ENCODE results near the gene KLK1.
A peak's percentile ranks its signal among the peaks of the same experiment; 100 is the strongest.

The KLK1 gene

GRCh38 chr19:50829801-50830200 is 6.2 kb upstream of the KLK1 start:
- ATAC-seq, result no peak
- DNase-seq, result no peak
- H3K4me3 Mint-ChIP-seq, result no peak overlapping the region
- H3K27me3 Mint-ChIP-seq, result peaks cover 38% of the 10 kb centered on the region
- H3K27ac Mint-ChIP-seq, result no peak overlapping the region
- H3K4me1 Mint-ChIP-seq, result no peaks in the 10 kb centered on the region
- H3K36me3 Mint-ChIP-seq (ENCODE audit: low read depth), result no peaks in the 10 kb centered on the region
- H3K9me3 Mint-ChIP-seq, result no peaks in the 10 kb centered on the region

GRCh38 chr19:50827476-50827875 is 3.9 kb upstream of the KLK1 start:
- Mint-ChIP-seq H3K36me3 (ENCODE audit: low read depth) (no peaks in the 10 kb centered on the region), H3K4me3 (no peak overlapping the region), H3K4me1 (no peaks in the 10 kb centered on the region), H3K9me3 (no peaks in the 10 kb centered on the region), H3K27ac (no peak overlapping the region), H3K27me3 (peaks cover 37% of the 10 kb centered on the region)
- DNase-seq (no peak), ATAC-seq (no peak)

- no peaks in the 10 kb centered on the region for H3K9me3 Mint-ChIP-seq
- no peak overlapping the region for H3K27ac Mint-ChIP-seq
- peaks cover 3% of the 10 kb centered on the region for H3K4me1 Mint-ChIP-seq
- no peaks in the 10 kb centered on the region for H3K36me3 Mint-ChIP-seq (ENCODE audit: low read depth)
- H3K27me3 Mint-ChIP-seq, result peaks cover 43% of the 10 kb centered on the region
- no peak overlapping the region for H3K4me3 Mint-ChIP-seq
- ATAC-seq, result no peak
- DNase-seq, result no peak
Observed at GRCh38 chr19:50826492-50827240, 3.1 kb upstream of the KLK1 start.

- Mint-ChIP-seq H3K9me3 (no peaks in the 10 kb centered on the region), H3K27me3 (peaks cover 66% of the 10 kb centered on the region), H3K36me3 (ENCODE audit: low read depth) (no peaks in the 10 kb centered on the region), H3K27ac (no peak overlapping the region), H3K4me1 (peaks cover 32% of the 10 kb centered on the region), H3K4me3 (no peak overlapping the region)
- no peak for DNase-seq
- no peak for ATAC-seq
Observed at GRCh38 chr19:50822661-50823208, 852 bp downstream of the KLK1 start.

- Mint-ChIP-seq H3K4me1 (peaks cover 44% of the 10 kb centered on the region), H3K36me3 (ENCODE audit: low read depth) (no peaks in the 10 kb centered on the region)
Observed at GRCh38 chr19:50821622-50822021, 2.0 kb downstream of the KLK1 start.

GRCh38 chr19:50821248-50821612 is 2.4 kb downstream of the KLK1 start:
- Mint-ChIP-seq H3K27ac (no peak overlapping the region), H3K27me3 (peaks cover 66% of the 10 kb centered on the region), H3K9me3 (no peaks in the 10 kb centered on the region), H3K4me1 (peaks cover 47% of the 10 kb centered on the region), H3K36me3 (ENCODE audit: low read depth) (no peaks in the 10 kb centered on the region), H3K4me3 (no peak overlapping the region)
- no peak for DNase-seq
- ATAC-seq, result no peak

More at GRCh38 chr19:50821622-50822021, 2.0 kb downstream of the KLK1 start:
- H3K4me3 Mint-ChIP-seq, result no peak overlapping the region
- H3K27me3 Mint-ChIP-seq, result peaks cover 67% of the 10 kb centered on the region
- no peak overlapping the region for H3K27ac Mint-ChIP-seq
- H3K9me3 Mint-ChIP-seq, result no peaks in the 10 kb centered on the region
- no peak for DNase-seq
- ATAC-seq, result no peak

- no peak for ATAC-seq
- peaks cover 68% of the 10 kb centered on the region for H3K27me3 Mint-ChIP-seq
- H3K4me3 Mint-ChIP-seq, result peak overlapping the region; percentile 52
- no peak for DNase-seq
- no peak overlapping the region for H3K27ac Mint-ChIP-seq
- no peaks in the 10 kb centered on the region for H3K36me3 Mint-ChIP-seq (ENCODE audit: low read depth)
- no peaks in the 10 kb centered on the region for H3K9me3 Mint-ChIP-seq
- H3K4me1 Mint-ChIP-seq, result peaks cover 48% of the 10 kb centered on the region
Observed at GRCh38 chr19:50820549-50821247, 2.9 kb downstream of the KLK1 start.

- no peaks in the 10 kb centered on the region for H3K36me3 Mint-ChIP-seq (ENCODE audit: low read depth)
- ATAC-seq, result no peak
- H3K27ac Mint-ChIP-seq, result no peak overlapping the region
- H3K4me3 Mint-ChIP-seq, result peak overlapping the region; percentile 52
- peaks cover 69% of the 10 kb centered on the region for H3K27me3 Mint-ChIP-seq
- no peaks in the 10 kb centered on the region for H3K9me3 Mint-ChIP-seq
- no peak for DNase-seq
- H3K4me1 Mint-ChIP-seq, result peaks cover 48% of the 10 kb centered on the region
Observed at GRCh38 chr19:50820086-50820485, 3.5 kb downstream of the KLK1 start.

- no peak for ATAC-seq
- no peak for DNase-seq
- peaks cover 71% of the 10 kb centered on the region for H3K27me3 Mint-ChIP-seq
- H3K4me1 Mint-ChIP-seq, result peaks cover 48% of the 10 kb centered on the region
- no peaks in the 10 kb centered on the region for H3K36me3 Mint-ChIP-seq (ENCODE audit: low read depth)
- no peak overlapping the region for H3K27ac Mint-ChIP-seq
- peak overlapping the region; percentile 52 for H3K4me3 Mint-ChIP-seq
- H3K9me3 Mint-ChIP-seq, result no peaks in the 10 kb centered on the region
Observed at GRCh38 chr19:50819636-50820035, 4.0 kb downstream of the KLK1 start.

GRCh38 chr19:50818859-50819472 is 4.6 kb downstream of the KLK1 start:
- Mint-ChIP-seq H3K27me3 (peaks cover 69% of the 10 kb centered on the region), H3K9me3 (no peaks in the 10 kb centered on the region), H3K27ac (no peak overlapping the region), H3K36me3 (ENCODE audit: low read depth) (no peaks in the 10 kb centered on the region), H3K4me1 (peaks cover 48% of the 10 kb centered on the region), H3K4me3 (peak overlapping the region; percentile 71)
- DNase-seq, result no peak
- no peak for ATAC-seq

GRCh38 chr19:50817941-50818858 is 5.4 kb downstream of the KLK1 start:
- peaks cover 71% of the 10 kb centered on the region for H3K27me3 Mint-ChIP-seq
- no peaks in the 10 kb centered on the region for H3K9me3 Mint-ChIP-seq
- peak overlapping the region; percentile 71 for H3K4me3 Mint-ChIP-seq
- no peaks in the 10 kb centered on the region for H3K36me3 Mint-ChIP-seq (ENCODE audit: low read depth)
- peak overlapping the region; percentile 68 for H3K27ac Mint-ChIP-seq
- H3K4me1 Mint-ChIP-seq, result peaks cover 48% of the 10 kb centered on the region
- DNase-seq, result peak; percentile 74
- peak; percentile 26 for ATAC-seq

GRCh38 chr19:50815439-50815838 is 8.1 kb downstream of the KLK1 start:
- Mint-ChIP-seq H3K9me3 (no peaks in the 10 kb centered on the region), H3K4me3 (no peak overlapping the region), H3K4me1 (peaks cover 39% of the 10 kb centered on the region), H3K27ac (no peak overlapping the region), H3K27me3 (peaks cover 49% of the 10 kb centered on the region), H3K36me3 (ENCODE audit: low read depth) (no peaks in the 10 kb centered on the region)
- DNase-seq (no peak), ATAC-seq (no peak)

GRCh38 chr19:50814883-50815282 is 8.7 kb downstream of the KLK1 start:
- DNase-seq (no peak), ATAC-seq (no peak)
- no peaks in the 10 kb centered on the region for H3K36me3 Mint-ChIP-seq (ENCODE audit: low read depth)
- H3K27me3 Mint-ChIP-seq, result peaks cover 45% of the 10 kb centered on the region
- H3K9me3 Mint-ChIP-seq, result no peaks in the 10 kb centered on the region
- H3K27ac Mint-ChIP-seq, result no peak overlapping the region
- peaks cover 33% of the 10 kb centered on the region for H3K4me1 Mint-ChIP-seq
- H3K4me3 Mint-ChIP-seq, result no peak overlapping the region

- Mint-ChIP-seq H3K9me3 (no peaks in the 10 kb centered on the region), H3K36me3 (ENCODE audit: low read depth) (no peaks in the 10 kb centered on the region), H3K27ac (no peak overlapping the region), H3K4me1 (peaks cover 13% of the 10 kb centered on the region), H3K27me3 (peaks cover 28% of the 10 kb centered on the region), H3K4me3 (no peak overlapping the region)
- ATAC-seq (no peak), DNase-seq (no peak)
Observed at GRCh38 chr19:50812474-50812873, 11.1 kb downstream of the KLK1 start.
